Spleen (tissue), 7 donors: ENCODE measurements around the gene PTTG1IP.

Experiments used
- CTCF ChIP-seq, 11 experiments: fragments of 200-600 bp in 7 of 11; fragments of 450-650 bp in 4 of 11; sonication (generic) in 4 of 11; IDR thresholded peaks in 8 of 11; conservative IDR thresholded peaks in 3 of 11; 1 replicate in 7 of 11; 2 replicates in 4 of 11; pipeline versions ENCODE4 v1.4.0 to v1.8.0; 2016 to 2021; ENCODE audit warnings: antibody characterized with exemption in 11 of 11, inconsistent platforms in 4 of 11, mild to moderate bottlenecking in 1 of 11
- POLR2A ChIP-seq, 3 donors: fragments of 450-650 bp; IDR thresholded peaks; one replicate each; pipeline ENCODE4 v1.5.1; 2017; ENCODE audit warnings: antibody characterized with exemption in 3 of 3, mild to moderate bottlenecking in 1 of 3
- POLR2AphosphoS5 ChIP-seq, 3 donors: sonication (generic); formaldehyde crosslinking; IDR thresholded peaks; one replicate each; pipeline ENCODE4 v1.5.1; 2017; ENCODE audit warnings: antibody characterized with exemption in 3 of 3
- donor health status: DM: no; HTN: no; CAD: no; lungs with moderate emphysema.
- donor health status: DM: no; HTN: no; CAD: no.
- donor health status: DM: no; HTN: no; CAD: no.

- TF ChIP-seq CTCF (IDR thresholded peaks at IDR 0.05 in 8 of 11, conservative IDR thresholded peaks at IDR 0.05 in 3 of 11): no peak
- no peak for TF ChIP-seq POLR2A (IDR thresholded peaks at IDR 0.05)
- peak in 1 of 3 donors; percentile 65 for TF ChIP-seq POLR2AphosphoS5 (IDR thresholded peaks at IDR 0.05)
These were observed 16.3 kb upstream of the PTTG1IP start for GRCh38 chr21:44889625-44890337.
